Stomach (tissue), 4 donors: ENCODE data around the gene SPTBN2.

Source experiments
- EP300 ChIP-seq: sonication (generic); formaldehyde crosslinking; IDR thresholded peaks from one replicate; pipeline ENCODE4 v1.6.1; 2017; ENCODE audit warnings: antibody characterized with exemption
- POLR2A ChIP-seq, 4 donors: fragments of 450-650 bp; IDR thresholded peaks; one replicate each; pipeline ENCODE4 v1.6.1; 2016; ENCODE audit warnings: antibody characterized with exemption in 4 of 4, control low read depth in 2 of 4, mild to moderate bottlenecking in 1 of 4, moderate library complexity in 1 of 4
- POLR2AphosphoS5 ChIP-seq, 3 donors: sonication (generic); formaldehyde crosslinking; IDR thresholded peaks; one replicate each; pipeline ENCODE4 v1.6.1; 2016; ENCODE audit warnings: antibody characterized with exemption in 3 of 3
- TF ChIP-seq, protein P1 (sequence below), 7 experiments: fragments of 450-650 bp in 4 of 7; fragments of 200-600 bp in 3 of 7; sonication (generic) in 3 of 7; IDR thresholded peaks; one replicate each; pipeline ENCODE4 v1.5.1; 2016 to 2019; ENCODE audit warnings: antibody characterized with exemption in 7 of 7, control low read depth in 2 of 7, mild to moderate bottlenecking in 1 of 7

DNA sequence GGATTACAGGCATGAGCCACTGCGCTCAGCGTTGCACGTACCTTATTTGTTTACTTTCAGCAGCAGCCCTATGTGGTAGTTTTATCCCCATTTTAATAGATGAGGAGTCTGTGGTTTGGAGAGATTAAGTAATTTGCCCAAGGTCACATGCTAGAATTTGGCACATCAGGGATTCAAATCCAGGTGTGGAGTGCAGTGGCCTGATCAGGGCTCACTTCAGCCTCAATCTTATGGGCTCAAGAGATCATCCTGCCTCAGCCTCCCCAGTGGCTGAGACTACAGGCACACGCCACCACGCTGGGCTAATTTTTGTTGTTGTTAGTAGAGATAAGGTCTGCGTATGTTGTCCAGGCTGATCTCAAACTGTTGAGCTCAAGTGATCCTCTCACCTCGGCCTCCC lies 18.5 kb upstream of the SPTBN2 start:
- TF ChIP-seq, protein P1, sequence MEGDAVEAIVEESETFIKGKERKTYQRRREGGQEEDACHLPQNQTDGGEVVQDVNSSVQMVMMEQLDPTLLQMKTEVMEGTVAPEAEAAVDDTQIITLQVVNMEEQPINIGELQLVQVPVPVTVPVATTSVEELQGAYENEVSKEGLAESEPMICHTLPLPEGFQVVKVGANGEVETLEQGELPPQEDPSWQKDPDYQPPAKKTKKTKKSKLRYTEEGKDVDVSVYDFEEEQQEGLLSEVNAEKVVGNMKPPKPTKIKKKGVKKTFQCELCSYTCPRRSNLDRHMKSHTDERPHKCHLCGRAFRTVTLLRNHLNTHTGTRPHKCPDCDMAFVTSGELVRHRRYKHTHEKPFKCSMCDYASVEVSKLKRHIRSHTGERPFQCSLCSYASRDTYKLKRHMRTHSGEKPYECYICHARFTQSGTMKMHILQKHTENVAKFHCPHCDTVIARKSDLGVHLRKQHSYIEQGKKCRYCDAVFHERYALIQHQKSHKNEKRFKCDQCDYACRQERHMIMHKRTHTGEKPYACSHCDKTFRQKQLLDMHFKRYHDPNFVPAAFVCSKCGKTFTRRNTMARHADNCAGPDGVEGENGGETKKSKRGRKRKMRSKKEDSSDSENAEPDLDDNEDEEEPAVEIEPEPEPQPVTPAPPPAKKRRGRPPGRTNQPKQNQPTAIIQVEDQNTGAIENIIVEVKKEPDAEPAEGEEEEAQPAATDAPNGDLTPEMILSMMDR (IDR thresholded peaks at IDR 0.05), result no peak
- TF ChIP-seq POLR2A (IDR thresholded peaks at IDR 0.05), result no peak
- no peak for TF ChIP-seq EP300
- no peak for TF ChIP-seq POLR2AphosphoS5 (IDR thresholded peaks at IDR 0.05)
